DOHH2 (cell line): Measurements from ENCODE around the gene HID1.

Source experiments
- CTCF ChIP-seq: fragments of 200-600 bp; sonication (generic); IDR thresholded peaks from one replicate; pipeline ENCODE4 v1.5.1; 2014; ENCODE audit warnings: antibody characterized with exemption, mild to moderate bottlenecking, low read depth, low read length; ENCODE audit not compliant: poor library complexity, severe bottlenecking
- EZH2phosphoT487 ChIP-seq: fragments of 200-600 bp; sonication (generic); IDR thresholded peaks from 2 replicates; pipeline ENCODE4 v1.6.1; 2017; ENCODE audit warnings: borderline replicate concordance, mild to moderate bottlenecking, antibody characterized with exemption, low read length, moderate library complexity, mixed read lengths

- TF ChIP-seq CTCF (no peak), EZH2phosphoT487 (no peak)
Observed at GRCh38 chr17:74995847-74996246, 23.3 kb upstream of the HID1 start.
